GM12878 (cell line): ENCODE results near the gene PRR29. TPM values are rescaled to one million over a fixed set of nuclear protein-coding genes. Genes with fewer than 3 reads are reported as not detected.

Experiments
- ASH2L ChIP-seq: fragments of 300-600, 200-600 bp; sonication (generic); IDR thresholded peaks from 2 replicates; pipeline ENCODE4 v1.6.1; 2017; ENCODE audit warnings: low read depth, mild to moderate bottlenecking, borderline replicate concordance
- MTA2 ChIP-seq: fragments of 450-650 bp; IDR thresholded peaks from 2 replicates; pipeline ENCODE4 v1.6.1; 2016; ENCODE audit warnings: low read depth, mild to moderate bottlenecking, moderate library complexity
- PAX8 ChIP-seq: fragments of 450-650 bp; IDR thresholded peaks from 2 replicates; pipeline ENCODE4 v1.6.1; 2017; ENCODE audit warnings: mild to moderate bottlenecking, moderate library complexity
- YY1 ChIP-seq: IDR thresholded peaks from 2 replicates; pipeline ENCODE4 v1.6.1; 2011; ENCODE audit warnings: low read depth, mild to moderate bottlenecking, low read length
- polyA plus RNA-seq, 11 experiments: library from polyadenylated mRNA; depleted of rRNA in 4 of 11; unstranded in 6 of 11; stranded (reverse) in 5 of 11; fragments of >200 nt; fragmentation: Nextera tagmentation in 4 of 11; fragmentation: Illumina TruSeq in 1 of 11; extraction: Ambion mirVana in 4 of 11; extraction: Trizol in 1 of 11; gene quantifications; 1 replicate in 1 of 11; 2 replicates in 10 of 11; pipeline versions ENCODE4 v1.2.1 to v1.2.3, GENCODE V29; 2011 to 2016; ENCODE audit warnings: inconsistent platforms in 2 of 11, missing spikeins in 2 of 11, low read depth in 1 of 11
- total RNA-seq, 4 experiments: library from RNA; depleted of rRNA in 3 of 4; stranded (reverse); fragments of >200 nt in 3 of 4; fragmentation: Illumina TruSeq in 1 of 4; extraction: Trizol in 1 of 4; gene quantifications; 2 replicates each; pipeline versions ENCODE4 v1.2.1 to v1.2.3, GENCODE V29; 2013 to 2021
- TF ChIP-seq, protein P1 (sequence below): fragments of 450-650 bp; IDR thresholded peaks from 2 replicates; pipeline ENCODE4 v1.6.1; 2017; ENCODE audit warnings: antibody characterized with exemption, mild to moderate bottlenecking, moderate library complexity
- TF ChIP-seq, protein P2 (sequence below): fragments of 450-650 bp; IDR thresholded peaks from 2 replicates; pipeline ENCODE4 v1.6.1; 2018; ENCODE audit warnings: mild to moderate bottlenecking, low read depth, moderate library complexity; ENCODE audit not compliant: partially characterized antibody
- TF ChIP-seq, protein P3 (sequence below): fragments of 150-350 bp; IDR thresholded peaks from 2 replicates; pipeline ENCODE4 v1.6.1; 2016; ENCODE audit warnings: low read depth, low read length
- TF ChIP-seq, protein P4 (sequence below): IDR thresholded peaks from 2 replicates; pipeline ENCODE4 v1.6.1; 2011; ENCODE audit warnings: borderline replicate concordance, low read depth, mild to moderate bottlenecking, moderate library complexity, mixed read lengths, low read length; ENCODE audit not compliant: insufficient read depth; ENCODE audit errors: extremely low read length

The PRR29 gene
- total and polyA plus RNA-seq, 10 of the 15 experiments (the other 5 are each of a cell fraction or from before 2014, with no cell fraction given) = 0.01 to 2.4 (median 0.18) TPM; not detected in 3

DNA sequence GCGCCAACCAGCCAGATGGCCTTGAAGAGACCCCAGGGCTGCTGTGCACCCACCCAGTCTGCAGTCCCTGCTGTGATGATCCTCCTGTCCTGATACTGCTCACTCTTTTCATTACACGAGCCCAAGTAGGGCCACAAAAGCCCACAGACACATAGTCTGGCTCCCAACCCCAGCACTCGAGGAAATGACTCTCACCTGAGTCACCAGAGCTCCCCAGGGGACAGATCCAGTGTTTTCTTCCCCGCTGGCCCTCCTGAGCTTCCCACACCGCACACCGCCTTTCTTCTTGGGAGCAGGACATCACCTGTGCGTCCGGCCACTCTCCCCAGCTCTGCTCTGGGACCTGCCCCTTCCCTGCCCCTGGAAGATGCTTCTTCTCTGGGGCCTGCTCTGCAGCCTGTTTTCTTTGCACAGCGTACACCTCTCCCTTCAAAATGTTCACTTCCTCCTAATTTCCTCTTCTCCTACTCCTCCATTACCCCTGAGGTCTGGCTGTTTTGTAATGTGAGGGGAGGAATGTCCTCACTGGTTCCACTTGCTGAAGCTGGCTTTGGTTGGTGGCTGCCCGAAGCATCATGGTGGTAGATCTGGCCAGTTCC, 23.5 kb upstream of the PRR29 start (continued):
- TF ChIP-seq, protein P1, sequence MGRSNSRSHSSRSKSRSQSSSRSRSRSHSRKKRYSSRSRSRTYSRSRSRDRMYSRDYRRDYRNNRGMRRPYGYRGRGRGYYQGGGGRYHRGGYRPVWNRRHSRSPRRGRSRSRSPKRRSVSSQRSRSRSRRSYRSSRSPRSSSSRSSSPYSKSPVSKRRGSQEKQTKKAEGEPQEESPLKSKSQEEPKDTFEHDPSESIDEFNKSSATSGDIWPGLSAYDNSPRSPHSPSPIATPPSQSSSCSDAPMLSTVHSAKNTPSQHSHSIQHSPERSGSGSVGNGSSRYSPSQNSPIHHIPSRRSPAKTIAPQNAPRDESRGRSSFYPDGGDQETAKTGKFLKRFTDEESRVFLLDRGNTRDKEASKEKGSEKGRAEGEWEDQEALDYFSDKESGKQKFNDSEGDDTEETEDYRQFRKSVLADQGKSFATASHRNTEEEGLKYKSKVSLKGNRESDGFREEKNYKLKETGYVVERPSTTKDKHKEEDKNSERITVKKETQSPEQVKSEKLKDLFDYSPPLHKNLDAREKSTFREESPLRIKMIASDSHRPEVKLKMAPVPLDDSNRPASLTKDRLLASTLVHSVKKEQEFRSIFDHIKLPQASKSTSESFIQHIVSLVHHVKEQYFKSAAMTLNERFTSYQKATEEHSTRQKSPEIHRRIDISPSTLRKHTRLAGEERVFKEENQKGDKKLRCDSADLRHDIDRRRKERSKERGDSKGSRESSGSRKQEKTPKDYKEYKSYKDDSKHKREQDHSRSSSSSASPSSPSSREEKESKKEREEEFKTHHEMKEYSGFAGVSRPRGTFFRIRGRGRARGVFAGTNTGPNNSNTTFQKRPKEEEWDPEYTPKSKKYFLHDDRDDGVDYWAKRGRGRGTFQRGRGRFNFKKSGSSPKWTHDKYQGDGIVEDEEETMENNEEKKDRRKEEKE = no peak
- TF ChIP-seq PAX8 (no peak), YY1 (no peak), MTA2 (no peak), ASH2L (no peak)
- TF ChIP-seq, protein P2, sequence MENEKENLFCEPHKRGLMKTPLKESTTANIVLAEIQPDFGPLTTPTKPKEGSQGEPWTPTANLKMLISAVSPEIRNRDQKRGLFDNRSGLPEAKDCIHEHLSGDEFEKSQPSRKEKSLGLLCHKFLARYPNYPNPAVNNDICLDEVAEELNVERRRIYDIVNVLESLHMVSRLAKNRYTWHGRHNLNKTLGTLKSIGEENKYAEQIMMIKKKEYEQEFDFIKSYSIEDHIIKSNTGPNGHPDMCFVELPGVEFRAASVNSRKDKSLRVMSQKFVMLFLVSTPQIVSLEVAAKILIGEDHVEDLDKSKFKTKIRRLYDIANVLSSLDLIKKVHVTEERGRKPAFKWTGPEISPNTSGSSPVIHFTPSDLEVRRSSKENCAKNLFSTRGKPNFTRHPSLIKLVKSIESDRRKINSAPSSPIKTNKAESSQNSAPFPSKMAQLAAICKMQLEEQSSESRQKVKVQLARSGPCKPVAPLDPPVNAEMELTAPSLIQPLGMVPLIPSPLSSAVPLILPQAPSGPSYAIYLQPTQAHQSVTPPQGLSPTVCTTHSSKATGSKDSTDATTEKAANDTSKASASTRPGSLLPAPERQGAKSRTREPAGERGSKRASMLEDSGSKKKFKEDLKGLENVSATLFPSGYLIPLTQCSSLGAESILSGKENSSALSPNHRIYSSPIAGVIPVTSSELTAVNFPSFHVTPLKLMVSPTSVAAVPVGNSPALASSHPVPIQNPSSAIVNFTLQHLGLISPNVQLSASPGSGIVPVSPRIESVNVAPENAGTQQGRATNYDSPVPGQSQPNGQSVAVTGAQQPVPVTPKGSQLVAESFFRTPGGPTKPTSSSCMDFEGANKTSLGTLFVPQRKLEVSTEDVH = no peak
- TF ChIP-seq, protein P3, sequence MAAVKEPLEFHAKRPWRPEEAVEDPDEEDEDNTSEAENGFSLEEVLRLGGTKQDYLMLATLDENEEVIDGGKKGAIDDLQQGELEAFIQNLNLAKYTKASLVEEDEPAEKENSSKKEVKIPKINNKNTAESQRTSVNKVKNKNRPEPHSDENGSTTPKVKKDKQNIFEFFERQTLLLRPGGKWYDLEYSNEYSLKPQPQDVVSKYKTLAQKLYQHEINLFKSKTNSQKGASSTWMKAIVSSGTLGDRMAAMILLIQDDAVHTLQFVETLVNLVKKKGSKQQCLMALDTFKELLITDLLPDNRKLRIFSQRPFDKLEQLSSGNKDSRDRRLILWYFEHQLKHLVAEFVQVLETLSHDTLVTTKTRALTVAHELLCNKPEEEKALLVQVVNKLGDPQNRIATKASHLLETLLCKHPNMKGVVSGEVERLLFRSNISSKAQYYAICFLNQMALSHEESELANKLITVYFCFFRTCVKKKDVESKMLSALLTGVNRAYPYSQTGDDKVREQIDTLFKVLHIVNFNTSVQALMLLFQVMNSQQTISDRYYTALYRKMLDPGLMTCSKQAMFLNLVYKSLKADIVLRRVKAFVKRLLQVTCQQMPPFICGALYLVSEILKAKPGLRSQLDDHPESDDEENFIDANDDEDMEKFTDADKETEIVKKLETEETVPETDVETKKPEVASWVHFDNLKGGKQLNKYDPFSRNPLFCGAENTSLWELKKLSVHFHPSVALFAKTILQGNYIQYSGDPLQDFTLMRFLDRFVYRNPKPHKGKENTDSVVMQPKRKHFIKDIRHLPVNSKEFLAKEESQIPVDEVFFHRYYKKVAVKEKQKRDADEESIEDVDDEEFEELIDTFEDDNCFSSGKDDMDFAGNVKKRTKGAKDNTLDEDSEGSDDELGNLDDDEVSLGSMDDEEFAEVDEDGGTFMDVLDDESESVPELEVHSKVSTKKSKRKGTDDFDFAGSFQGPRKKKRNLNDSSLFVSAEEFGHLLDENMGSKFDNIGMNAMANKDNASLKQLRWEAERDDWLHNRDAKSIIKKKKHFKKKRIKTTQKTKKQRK = no peak
- TF ChIP-seq, protein P4, sequence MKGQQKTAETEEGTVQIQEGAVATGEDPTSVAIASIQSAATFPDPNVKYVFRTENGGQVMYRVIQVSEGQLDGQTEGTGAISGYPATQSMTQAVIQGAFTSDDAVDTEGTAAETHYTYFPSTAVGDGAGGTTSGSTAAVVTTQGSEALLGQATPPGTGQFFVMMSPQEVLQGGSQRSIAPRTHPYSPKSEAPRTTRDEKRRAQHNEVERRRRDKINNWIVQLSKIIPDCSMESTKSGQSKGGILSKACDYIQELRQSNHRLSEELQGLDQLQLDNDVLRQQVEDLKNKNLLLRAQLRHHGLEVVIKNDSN = no peak
